GM12878 (cell line): ENCODE measurements around the gene C1orf146. TPM values are rescaled to one million over a fixed set of nuclear protein-coding genes. Genes with fewer than 3 reads are reported as not detected.

ENCODE experiments used
- ATAC-seq: fragments of 200-7000 bp; cut with Tn5 transposase; 3 replicates; pipeline ENCODE4 v1.9.1; 2020; ENCODE audit warnings: mild to moderate bottlenecking, moderate library complexity
- BruUV-seq: library from RNA; stranded (reverse); fragments of 400-500 nt; replicated peaks from 2 replicates; lab custom pipeline; 2021; lab: Mats Ljungman, UMichigan
- CTCF ChIA-PET: fragments of 300-600 bp; sonication (Branson Sonifier 250); formaldehyde crosslinking; extraction: SDS; loops from one replicate; lab custom pipeline; 2021; ENCODE audit warnings: inconsistent platforms; lab: Yijun Ruan, JAX
- POLR2A ChIA-PET: fragments of 350-600 bp; formaldehyde crosslinking; extraction: SDS; loops from one replicate; lab custom pipeline; 2021; ENCODE audit warnings: inconsistent platforms; lab: Charles Lee
- RAD21 ChIA-PET: fragments of 300-600 bp; sonication (Branson Sonifier 250); formaldehyde crosslinking; loops from one replicate; lab custom pipeline; 2023; ENCODE audit warnings: antibody characterized with exemption; ENCODE audit not compliant: unreplicated experiment; lab: Charles Lee
- SMC1A ChIA-PET: fragments of 300-600 bp; sonication (Branson Sonifier 250); formaldehyde crosslinking; loops from one replicate; lab custom pipeline; 2023; ENCODE audit not compliant: unreplicated experiment, uncharacterized antibody; lab: Charles Lee
- DNase-seq: peaks from one replicate; pipeline ENCODE4 v3.0.0-alpha.2; 2011; ENCODE audit warnings: low read depth, low spot score
- FAIRE-seq: peaks from 3 replicates; lab custom pipeline; 2011; peaks lifted over from hg19 to GRCh38; lab: Jason Lieb, UNC
- H2AFZ ChIP-seq: 2 replicates; pipeline ENCODE4 v1.6.0; 2011; ENCODE audit warnings: low read depth, low read length, control low read depth; ENCODE audit not compliant: control insufficient read depth
- H3K27ac ChIP-seq: 2 replicates; pipeline ENCODE4 v1.5.1; 2011; ENCODE audit warnings: control low read depth; ENCODE audit not compliant: control insufficient read depth, insufficient read depth
- H3K27me3 ChIP-seq, 2 experiments: replicated peaks in 1 of 2; 2 replicates each; pipeline versions ENCODE4 v1.6.0 to v1.6.1; 2011; ENCODE audit warnings: low read length in 1 of 2; ENCODE audit not compliant: control insufficient read depth in 2 of 2, insufficient read depth in 2 of 2
- H3K36me3 ChIP-seq, 2 experiments: 2 replicates each; pipeline ENCODE4 v1.5.1; 2011; ENCODE audit warnings: low read length in 1 of 2; ENCODE audit not compliant: control insufficient read depth in 2 of 2, insufficient read depth in 2 of 2
- H3K4me1 ChIP-seq: 2 replicates; pipeline ENCODE4 v1.6.1; 2011; ENCODE audit warnings: mild to moderate bottlenecking, low read length, moderate library complexity, mixed read lengths; ENCODE audit not compliant: control insufficient read depth, insufficient read depth
- H3K4me2 ChIP-seq: 2 replicates; pipeline ENCODE4 v1.6.0; 2011; ENCODE audit warnings: control low read depth; ENCODE audit not compliant: control insufficient read depth, insufficient read depth
- H3K4me3 ChIP-seq: fragments of 200-600 bp; sonication (generic); 2 replicates; pipeline ENCODE4 v1.5.1; 2016
- H3K79me2 ChIP-seq: 2 replicates; pipeline ENCODE4 v1.6.0; 2011; ENCODE audit warnings: low read length; ENCODE audit not compliant: control insufficient read depth, insufficient read depth
- H3K9ac ChIP-seq: 2 replicates; pipeline ENCODE4 v1.8.0; 2011; ENCODE audit warnings: low read length, control low read depth, mixed read lengths; ENCODE audit not compliant: control insufficient read depth, insufficient read depth
- H3K9me3 ChIP-seq: replicated peaks from 3 replicates; pipeline ENCODE4 v1.5.1; 2011; ENCODE audit warnings: mild to moderate bottlenecking, low read length; ENCODE audit not compliant: control insufficient read depth, insufficient read depth
- H4K20me1 ChIP-seq: 2 replicates; pipeline ENCODE4 v1.6.0; 2011; ENCODE audit not compliant: control insufficient read depth, insufficient read depth
- BRCA1 ChIP-seq: IDR thresholded peaks from 2 replicates; pipeline ENCODE4 v1.6.1; 2011; ENCODE audit warnings: low read depth, low read length, improper control_type of control experiment
- MYC ChIP-seq: IDR thresholded peaks from 2 replicates; pipeline ENCODE4 v1.6.1; 2011; ENCODE audit warnings: mild to moderate bottlenecking, low read length, moderate library complexity, inconsistent platforms; ENCODE audit not compliant: insufficient read depth, insufficient replicate concordance, insufficient read length, severe bottlenecking
- SMAD5 ChIP-seq: IDR thresholded peaks from 2 replicates; pipeline ENCODE4 v1.6.1; 2016; ENCODE audit warnings: antibody characterized with exemption, low read depth
- STAT3 ChIP-seq: IDR thresholded peaks from 2 replicates; pipeline ENCODE4 v1.6.1; 2011; ENCODE audit warnings: low read depth, low read length, improper control_type of control experiment
- ZNF217 ChIP-seq: fragments of 450-650 bp; IDR thresholded peaks from 2 replicates; pipeline ENCODE4 v1.6.1; 2017; ENCODE audit warnings: antibody characterized with exemption, mild to moderate bottlenecking
- WGBS: methylation state at CpG from one replicate; pipeline ENCODE4 v1.1.6; 2016; ENCODE audit warnings: low lambda C conversion rate; ENCODE audit not compliant: insufficient replicate concordance, insufficient coverage; ENCODE audit errors: missing lambda C conversion rate; 5-methylcytosine and 5-hydroxymethylcytosine counted together
- in situ Hi-C: fragments of 300-500 bp; cut with MboI; formaldehyde crosslinking; loops from 9 replicates; pipeline ENCODE4 v1.14.3; 2018; ENCODE audit warnings: mixed read lengths
- intact Hi-C: fragments of 100-400 bp; cut with micrococcal nuclease; formaldehyde crosslinking; loops from one replicate; pipeline ENCODE4 v1.14.2; 2022; ENCODE audit not compliant: unreplicated experiment
- polyA plus RNA-seq, 11 experiments: library from polyadenylated mRNA; depleted of rRNA in 4 of 11; unstranded in 6 of 11; stranded (reverse) in 5 of 11; fragments of >200 nt; fragmentation: Nextera tagmentation in 4 of 11; fragmentation: Illumina TruSeq in 1 of 11; extraction: Ambion mirVana in 4 of 11; extraction: Trizol in 1 of 11; gene quantifications; 1 replicate in 1 of 11; 2 replicates in 10 of 11; pipeline versions ENCODE4 v1.2.1 to v1.2.3, GENCODE V29; 2011 to 2016; ENCODE audit warnings: inconsistent platforms in 2 of 11, missing spikeins in 2 of 11, low read depth in 1 of 11
- total RNA-seq, 4 experiments: library from RNA; depleted of rRNA in 3 of 4; stranded (reverse); fragments of >200 nt in 3 of 4; fragmentation: Illumina TruSeq in 1 of 4; extraction: Trizol in 1 of 4; gene quantifications; 2 replicates each; pipeline versions ENCODE4 v1.2.1 to v1.2.3, GENCODE V29; 2013 to 2021
- TF ChIP-seq, protein P1 (sequence below): fragments of 450-650 bp; IDR thresholded peaks from 2 replicates; pipeline ENCODE4 v1.6.1; 2014; ENCODE audit warnings: mild to moderate bottlenecking

C1orf146 gene
- total and polyA plus RNA-seq, 10 of the 15 experiments (the other 5 are each of a cell fraction or from before 2014, with no cell fraction given) = not detected

DNA sequence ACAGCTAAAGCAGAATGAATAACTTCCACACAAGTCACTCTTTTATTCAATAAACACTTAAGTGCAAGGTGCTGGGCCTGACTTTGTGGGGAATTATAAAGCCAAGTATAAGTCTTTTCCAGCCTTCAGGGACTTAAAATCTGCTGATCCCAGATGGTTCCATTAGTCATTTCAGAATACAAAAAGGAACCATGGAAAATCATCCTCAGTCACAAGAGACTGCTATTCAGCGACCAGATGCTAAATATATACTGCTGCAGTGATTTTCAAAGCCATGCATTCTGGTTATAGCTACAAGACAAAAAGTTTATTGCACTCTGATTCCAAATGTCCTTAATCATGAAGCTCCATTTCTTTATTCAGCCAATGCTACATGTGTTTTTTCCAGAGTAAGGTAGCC lies 55.3 kb downstream of the C1orf146 start:
- POLR2A ChIA-PET = interaction anchor here (0.6 kb wide), 1 partner anchor 336 kb away, joined by 3 read pairs; no protein-coding TSS in a partner anchor
- Histone ChIP-seq H3K27ac (no peak overlapping the region), H3K4me1 (no peaks in the 10 kb centered on the region), H3K4me2 (no peak overlapping the region), H4K20me1 (no peaks in the 10 kb centered on the region), H3K9me3 (no peaks in the 10 kb centered on the region), H2AFZ (no peak overlapping the region), H3K9ac (no peak overlapping the region), H3K36me3 (peaks cover 0 to 2% of the 10 kb centered on the region in 2 experiments; a peak in 2 of 4 replicates), H3K27me3 (no peaks in the 10 kb centered on the region), H3K79me2 (no peaks in the 10 kb centered on the region), H3K4me3 (no peak overlapping the region)
- in situ Hi-C loops = no loop called here
- 0% methylated on average over 1 of the region's 1 CpG for WGBS
- no peak for DNase-seq
- ATAC-seq = no peak
- FAIRE-seq = no peak
- RAD21 ChIA-PET = interaction anchor here (0.6 to 0.7 kb wide), 3 partner anchors 13 to 82 kb away, joined by 3 read pairs; no protein-coding TSS in a partner anchor
- no TSS peak for BruUV-seq
- no peak for TF ChIP-seq MYC
- intact Hi-C loops = no loop called here
- SMC1A ChIA-PET = interaction anchor here (0.6 kb wide), 2 partner anchors 14 to 1941 kb away, joined by 3 read pairs; no protein-coding TSS in a partner anchor
- CTCF ChIA-PET = interaction anchor here (0.6 to 1.7 kb wide), 2 partner anchors 15 to 351 kb away, joined by 3 to 4 read pairs; no protein-coding TSS in a partner anchor

DNA sequence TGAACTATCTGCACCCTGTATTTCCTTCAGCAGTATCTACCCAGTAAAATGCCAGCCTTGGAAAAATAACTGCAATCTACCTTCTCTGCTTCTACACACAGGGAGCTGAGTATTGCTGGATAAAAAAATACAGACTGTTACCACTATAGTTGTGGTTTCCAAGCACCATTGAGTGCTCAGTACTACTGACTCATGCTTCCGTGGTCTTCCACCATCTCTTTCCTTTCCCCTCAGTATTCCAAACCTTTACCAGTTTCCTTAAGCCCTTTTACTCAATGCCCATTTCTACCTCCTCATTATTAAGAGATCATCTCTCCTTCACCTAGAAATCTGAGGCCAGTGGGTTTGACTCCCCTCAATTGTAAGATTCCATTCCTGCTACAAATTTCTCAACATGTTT lies 57.2 kb downstream of the C1orf146 start:
- FAIRE-seq (no peak), ATAC-seq (no peak), DNase-seq (no peak)
- in situ Hi-C loops (no loop called here), intact Hi-C loops (no loop called here)
- H3K4me1 ChIP-seq = no peaks in the 10 kb centered on the region
- no peak overlapping the region for H3K4me3 ChIP-seq
- H3K9me3 ChIP-seq = no peaks in the 10 kb centered on the region
- peaks cover 0 to 3% of the 10 kb centered on the region in 2 experiments; a peak in 2 of 4 replicates for H3K36me3 ChIP-seq
- CTCF ChIA-PET = no interaction called here
- H3K79me2 ChIP-seq = no peaks in the 10 kb centered on the region
- SMC1A ChIA-PET = no interaction called here
- H3K4me2 ChIP-seq = no peak overlapping the region
- POLR2A ChIA-PET = no interaction called here
- H3K27me3 ChIP-seq = no peaks in the 10 kb centered on the region
- no TSS peak for BruUV-seq
- 100% methylated on average over 1 of the region's 1 CpG for WGBS
- no peak overlapping the region for H2AFZ ChIP-seq
- no peaks in the 10 kb centered on the region for H4K20me1 ChIP-seq
- no peak for TF ChIP-seq BRCA1
- TF ChIP-seq, protein P1, sequence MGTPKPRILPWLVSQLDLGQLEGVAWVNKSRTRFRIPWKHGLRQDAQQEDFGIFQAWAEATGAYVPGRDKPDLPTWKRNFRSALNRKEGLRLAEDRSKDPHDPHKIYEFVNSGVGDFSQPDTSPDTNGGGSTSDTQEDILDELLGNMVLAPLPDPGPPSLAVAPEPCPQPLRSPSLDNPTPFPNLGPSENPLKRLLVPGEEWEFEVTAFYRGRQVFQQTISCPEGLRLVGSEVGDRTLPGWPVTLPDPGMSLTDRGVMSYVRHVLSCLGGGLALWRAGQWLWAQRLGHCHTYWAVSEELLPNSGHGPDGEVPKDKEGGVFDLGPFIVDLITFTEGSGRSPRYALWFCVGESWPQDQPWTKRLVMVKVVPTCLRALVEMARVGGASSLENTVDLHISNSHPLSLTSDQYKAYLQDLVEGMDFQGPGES = no peak
- no peak for TF ChIP-seq SMAD5
- no peak for TF ChIP-seq ZNF217
- TF ChIP-seq STAT3 = no peak
- RAD21 ChIA-PET = interaction anchor here (1.2 kb wide), 1 partner anchor 16 kb away, joined by 3 read pairs; no protein-coding TSS in a partner anchor
- no peak overlapping the region for H3K9ac ChIP-seq
- no peak overlapping the region for H3K27ac ChIP-seq
